B cell (primary cell): Measurements from ENCODE around the gene MAP1S. TPM values are rescaled to one million over a fixed set of nuclear protein-coding genes. Genes with fewer than 3 reads are reported as not detected.

ENCODE experiments used
- ATAC-seq: fragments of 200-7000 bp; cut with Tn5 transposase; one replicate; pipeline ENCODE4 v1.10.0; 2021; ENCODE audit warnings: low read depth, mild to moderate bottlenecking, moderate number of reproducible peaks, moderate library complexity
- CTCF ChIA-PET: fragments of 350-600 bp; sonication (Branson Sonifier 250); formaldehyde crosslinking; loops from one replicate; lab custom pipeline; 2021; ENCODE audit warnings: antibody characterized with exemption, inconsistent platforms; lab: Charles Lee
- POLR2A ChIA-PET: fragments of 350-600 bp; sonication (Branson Sonifier 250); formaldehyde crosslinking; loops from one replicate; lab custom pipeline; 2021; ENCODE audit warnings: antibody characterized with exemption; lab: Charles Lee
- DNase-seq: peaks from one replicate; pipeline ENCODE4 v3.0.0; 2013
- H2AFZ ChIP-seq: 2 replicates; pipeline ENCODE4 v1.6.1; 2012; ENCODE audit warnings: mild to moderate bottlenecking, low read depth, low read length; ENCODE audit not compliant: insufficient read depth, poor library complexity, severe bottlenecking
- H3K27ac ChIP-seq, 2 donors: 1 replicate in 1 of 2; 2 replicates in 1 of 2; pipeline ENCODE4 v1.5.1; 2012 to 2013; ENCODE audit warnings: low read length in 2 of 2, mild to moderate bottlenecking in 2 of 2, moderate library complexity in 1 of 2
- H3K27me3 ChIP-seq, 4 experiments: fragments of 200-600 bp in 1 of 4; sonication (generic) in 1 of 4; replicated peaks in 1 of 4; 1 replicate in 2 of 4; 2 replicates in 2 of 4; pipeline versions ENCODE4 v1.6.1 to v1.7.0; 2013 to 2016; ENCODE audit warnings: low read length in 3 of 4, mild to moderate bottlenecking in 2 of 4, mixed read lengths in 1 of 4, moderate library complexity in 1 of 4; ENCODE audit not compliant: insufficient read depth in 4 of 4, control insufficient read depth in 3 of 4; ENCODE audit errors: control extremely low read depth in 1 of 4
- H3K36me3 ChIP-seq, 2 experiments: replicated peaks in 1 of 2; 1 replicate in 1 of 2; 2 replicates in 1 of 2; pipeline versions ENCODE4 v1.6.1 to v1.7.1; 2013; ENCODE audit warnings: low read length in 1 of 2; ENCODE audit not compliant: insufficient read depth in 2 of 2, control insufficient read depth in 1 of 2; ENCODE audit errors: control extremely low read depth in 1 of 2, extremely low read depth in 1 of 2
- H3K4me1 ChIP-seq, 2 donors: fragments of 200-600 bp in 1 of 2; sonication (generic) in 1 of 2; 1 replicate in 1 of 2; 2 replicates in 1 of 2; pipeline versions ENCODE4 v1.5.1 to v1.6.1; 2013 to 2017; ENCODE audit warnings: low read length in 2 of 2; ENCODE audit not compliant: control insufficient read depth in 2 of 2, insufficient read depth in 2 of 2
- H3K4me2 ChIP-seq: replicated peaks from 2 replicates; pipeline ENCODE3; 2012; ENCODE audit warnings: mild to moderate bottlenecking, low read depth, low read length; ENCODE audit not compliant: poor library complexity, severe bottlenecking
- H3K4me3 ChIP-seq, 5 experiments: fragments of 200-600 bp in 1 of 5; sonication (generic) in 1 of 5; 1 replicate in 3 of 5; 2 replicates in 2 of 5; pipeline versions ENCODE4 v1.5.1 to v1.7.0; 2011 to 2016; ENCODE audit warnings: low read length in 4 of 5, mild to moderate bottlenecking in 4 of 5, low read depth in 2 of 5, control low read depth in 1 of 5, moderate library complexity in 1 of 5; ENCODE audit not compliant: insufficient read depth in 1 of 5; ENCODE audit errors: control extremely low read depth in 1 of 5, extremely low read depth in 1 of 5
- H3K79me2 ChIP-seq: fragments of 200-600 bp; sonication (generic); one replicate; pipeline ENCODE4 v1.6.0; 2016; ENCODE audit warnings: low read length; ENCODE audit not compliant: control insufficient read depth, insufficient read depth
- H3K9ac ChIP-seq: fragments of 200-600 bp; sonication (generic); 2 replicates; pipeline ENCODE4 v1.6.1; 2017; ENCODE audit warnings: mild to moderate bottlenecking, low read length, moderate library complexity
- H3K9me3 ChIP-seq, 3 donors: one replicate each; pipeline versions ENCODE4 v1.6.1 to v1.7.1; 2013; ENCODE audit warnings: low read length in 2 of 3; ENCODE audit not compliant: control insufficient read depth in 2 of 3, insufficient read depth in 1 of 3; ENCODE audit errors: control extremely low read depth in 1 of 3
- H4K20me1 ChIP-seq: 2 replicates; pipeline ENCODE4 v1.6.0; 2012; ENCODE audit warnings: mild to moderate bottlenecking, low read length; ENCODE audit not compliant: insufficient read depth, control insufficient read depth, poor library complexity, severe bottlenecking
- H3K27ac Mint-ChIP-seq: one replicate; pipeline ENCODE4 v1.8.0; 2021; ENCODE audit warnings: mixed read lengths
- H3K27me3 Mint-ChIP-seq: one replicate; pipeline ENCODE4 v1.8.0; 2021; ENCODE audit warnings: mixed read lengths
- H3K4me1 Mint-ChIP-seq: one replicate; pipeline ENCODE4 v1.8.0; 2021; ENCODE audit warnings: mixed read lengths
- H3K4me3 Mint-ChIP-seq: one replicate; pipeline ENCODE4 v1.8.0; 2021; ENCODE audit warnings: mixed read lengths
- H3K9me3 Mint-ChIP-seq: one replicate; pipeline ENCODE4 v1.8.0; 2022; ENCODE audit warnings: mixed read lengths; ENCODE audit not compliant: insufficient read depth
- CTCF ChIP-seq: fragments of 200-600 bp; IDR thresholded peaks from one replicate; pipeline ENCODE4 v1.8.0; 2022; ENCODE audit warnings: antibody characterized with exemption, mild to moderate bottlenecking
- EZH2 ChIP-seq: IDR thresholded peaks from 2 replicates; pipeline ENCODE4 v1.6.1; 2012; ENCODE audit warnings: borderline replicate concordance, low read depth, mild to moderate bottlenecking, moderate library complexity, low read length; ENCODE audit not compliant: insufficient read depth, poor library complexity, severe bottlenecking
- WGBS: methylation state at CpG from one replicate; pipeline ENCODE4 v1.1.5; 2013; ENCODE audit warnings: missing lambda C conversion rate; ENCODE audit not compliant: insufficient coverage; 5-methylcytosine and 5-hydroxymethylcytosine counted together
- intact Hi-C: fragments of 100-400 bp; cut with micrococcal nuclease; formaldehyde crosslinking; loops from one replicate; pipeline ENCODE4 v1.10.0; 2022
- polyA plus RNA-seq: library from polyadenylated mRNA; depleted of rRNA; stranded (reverse); fragments of >200 nt; gene quantifications from 2 replicates; pipeline ENCODE4 v1.2.3, GENCODE V29; 2012
- total RNA-seq, 2 donors: library from RNA; stranded (reverse); fragments of 120-200 nt in 1 of 2; gene quantifications; 1 replicate in 1 of 2; 2 replicates in 1 of 2; pipeline versions ENCODE4 v1.2.3 to v1.2.4, GENCODE V29; 2013 to 2022

The MAP1S gene
- total and polyA plus RNA-seq, 2 donors (not counting 1 experiment from before 2014, with no cell fraction given): 38.2 to 83.0 TPM

- H3K27me3 Mint-ChIP-seq: no peaks in the 10 kb centered on the region
- ChIA-PET POLR2A (interaction anchor here (0.8 to 3.3 kb wide), 3 partner anchors 24 to 154 kb away, joined by 3 to 18 read pairs (median 5); no protein-coding TSS in a partner anchor), CTCF (interaction anchor here (1.7 to 5.3 kb wide), 4 partner anchors 23 to 77 kb away, joined by 5 to 51 read pairs (median 8); no protein-coding TSS in a partner anchor)
- H3K27ac Mint-ChIP-seq: peak overlapping the region; percentile 76
- peaks cover 37% of the 10 kb centered on the region for H3K79me2 ChIP-seq
- no peak for TF ChIP-seq EZH2
- ATAC-seq (peak; percentile 15), DNase-seq (peak; percentile 69)
- H3K9ac ChIP-seq: no peak overlapping the region
- H3K36me3 ChIP-seq: peaks cover 2 to 44% of the 10 kb centered on the region in 2 experiments
- H3K4me1 ChIP-seq: peaks cover 42 to 49% of the 10 kb centered on the region in 2 donors
- intact Hi-C loops: no loop called here
- peaks cover 41% of the 10 kb centered on the region for H3K4me1 Mint-ChIP-seq
- no peaks in the 10 kb centered on the region for H3K9me3 Mint-ChIP-seq
- H3K4me3 ChIP-seq: no peak overlapping the region
- H2AFZ ChIP-seq: no peak overlapping the region
- peak overlapping the region in 1 of 2 donors; percentile 53 for H3K27ac ChIP-seq
- no peaks in the 10 kb centered on the region for H3K9me3 ChIP-seq
- WGBS: 77% methylated on average over 34 of the region's 37 CpGs
- peak overlapping the region; percentile 26 for H3K4me3 Mint-ChIP-seq
- no peaks in the 10 kb centered on the region for H3K27me3 ChIP-seq
- H3K4me2 ChIP-seq: peak overlapping the region; percentile 25
- peaks cover 23% of the 10 kb centered on the region for H4K20me1 ChIP-seq
Observed at GRCh38 chr19:17778251-17778967, 59.1 kb downstream of the MAP1S start.

GRCh38 chr19:17778968-17779929 lies 60.0 kb downstream of the MAP1S start:
- intact Hi-C loops: no loop called here
- no peak overlapping the region for H2AFZ ChIP-seq
- no peak overlapping the region for H3K9ac ChIP-seq
- H3K9me3 ChIP-seq: no peaks in the 10 kb centered on the region
- peak overlapping the region; percentile 85 for H3K27ac Mint-ChIP-seq
- no peaks in the 10 kb centered on the region for H3K27me3 Mint-ChIP-seq
- no peak for TF ChIP-seq CTCF
- no peak for TF ChIP-seq EZH2
- peaks cover 42 to 53% of the 10 kb centered on the region in 2 donors for H3K4me1 ChIP-seq
- no peaks in the 10 kb centered on the region for H3K27me3 ChIP-seq
- H4K20me1 ChIP-seq: peaks cover 23% of the 10 kb centered on the region
- ChIA-PET CTCF (interaction anchor here (1.0 to 1.7 kb wide), 2 partner anchors 75 to 173 kb away, joined by 3 to 6 read pairs; no protein-coding TSS in a partner anchor), POLR2A (interaction anchor here (0.6 to 0.8 kb wide), 4 partner anchors 14 to 338 kb away, joined by 3 to 5 read pairs (median 4); no protein-coding TSS in a partner anchor)
- peak overlapping the region; percentile 25 for H3K4me2 ChIP-seq
- H3K4me1 Mint-ChIP-seq: peaks cover 42% of the 10 kb centered on the region
- no peaks in the 10 kb centered on the region for H3K9me3 Mint-ChIP-seq
- H3K27ac ChIP-seq: peak overlapping the region in 1 of 2 donors; percentile 53
- 71% methylated on average over 22 of the region's 25 CpGs for WGBS
- peaks cover 35% of the 10 kb centered on the region for H3K79me2 ChIP-seq
- peaks cover 0 to 45% of the 10 kb centered on the region in 2 experiments for H3K36me3 ChIP-seq
- no peak overlapping the region for H3K4me3 ChIP-seq
- ATAC-seq: no peak
- no peak for DNase-seq
- H3K4me3 Mint-ChIP-seq: no peak overlapping the region
